Measurements from ENCODE around the gene PAK4. TPM values are rescaled to one million over a fixed set of nuclear protein-coding genes. Genes with fewer than 3 reads are reported as not detected.

Gene PAK4
- total and polyA plus RNA-seq, 10 of the 15 experiments (the other 5 are each of a cell fraction or from before 2014, with no cell fraction given), result 0.08 to 19.3 (median 5.9) TPM

DNA sequence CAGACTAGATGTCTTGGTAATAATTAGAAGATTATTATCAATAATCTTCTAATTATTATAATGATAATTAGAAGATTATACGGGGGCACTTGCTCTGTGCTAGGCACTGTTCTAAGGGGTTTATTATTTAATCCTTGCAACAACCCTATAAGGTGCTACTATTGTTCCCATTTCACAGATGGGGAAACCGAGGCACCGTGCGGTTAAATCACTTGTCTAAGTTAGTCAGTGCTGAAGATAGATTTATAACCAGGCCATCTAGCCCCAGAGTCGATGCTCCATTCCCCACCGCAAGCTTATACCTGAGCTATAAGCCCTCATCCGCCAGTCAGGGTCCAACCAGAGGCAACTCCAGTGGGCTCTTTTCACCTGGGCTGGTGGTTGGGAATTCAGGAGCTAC, 43.4 kb upstream of the PAK4 start (continued):
- TF ChIP-seq PAX5 (IDR thresholded peaks at IDR 0.05; ENCODE audit: borderline replicate concordance, low read depth, low read length) (no peak), CBX3 (IDR thresholded peaks at IDR 0.05; ENCODE audit: borderline replicate concordance, low read depth) (no peak), PML (IDR thresholded peaks at IDR 0.05; ENCODE audit: low read length) (no peak), PBX3 (IDR thresholded peaks at IDR 0.05; ENCODE audit: insufficient replicate concordance, low read depth, low read length) (no peak), BCL11A (IDR thresholded peaks at IDR 0.05; ENCODE audit: low read depth, low read length) (no peak), MEF2A (IDR thresholded peaks at IDR 0.05; ENCODE audit: insufficient read depth, low read depth, low read length) (no peak), RB1 (IDR thresholded peaks at IDR 0.05; ENCODE audit: borderline replicate concordance) (no peak), STAT3 (IDR thresholded peaks at IDR 0.05; ENCODE audit: low read depth, low read length) (no peak), SKIL (IDR thresholded peaks at IDR 0.05; ENCODE audit: low read depth, poor library complexity, severe bottlenecking) (no peak), MYC (IDR thresholded peaks at IDR 0.05; ENCODE audit: insufficient read depth, insufficient read length, insufficient replicate concordance, low read length, severe bottlenecking) (no peak)
- TF ChIP-seq, protein P1, sequence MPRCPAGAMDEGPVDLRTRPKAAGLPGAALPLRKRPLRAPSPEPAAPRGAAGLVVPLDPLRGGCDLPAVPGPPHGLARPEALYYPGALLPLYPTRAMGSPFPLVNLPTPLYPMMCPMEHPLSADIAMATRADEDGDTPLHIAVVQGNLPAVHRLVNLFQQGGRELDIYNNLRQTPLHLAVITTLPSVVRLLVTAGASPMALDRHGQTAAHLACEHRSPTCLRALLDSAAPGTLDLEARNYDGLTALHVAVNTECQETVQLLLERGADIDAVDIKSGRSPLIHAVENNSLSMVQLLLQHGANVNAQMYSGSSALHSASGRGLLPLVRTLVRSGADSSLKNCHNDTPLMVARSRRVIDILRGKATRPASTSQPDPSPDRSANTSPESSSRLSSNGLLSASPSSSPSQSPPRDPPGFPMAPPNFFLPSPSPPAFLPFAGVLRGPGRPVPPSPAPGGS (IDR thresholded peaks at IDR 0.05; ENCODE audit: borderline replicate concordance, insufficient read depth, low read depth, low read length, poor library complexity, severe bottlenecking), result no peak
